ENCODE data around the gene RIPOR2. TPM values are rescaled to one million over a fixed set of nuclear protein-coding genes. Genes with fewer than 3 reads are reported as not detected.
A peak's percentile ranks its signal among the peaks of the same experiment; 100 is the strongest.

The RIPOR2 gene
- total and polyA plus RNA-seq, 2 of the 13 experiments (the other 11 are each of a cell fraction or from before 2014, with no cell fraction given) = 0.02 to 0.05 TPM

DNA sequence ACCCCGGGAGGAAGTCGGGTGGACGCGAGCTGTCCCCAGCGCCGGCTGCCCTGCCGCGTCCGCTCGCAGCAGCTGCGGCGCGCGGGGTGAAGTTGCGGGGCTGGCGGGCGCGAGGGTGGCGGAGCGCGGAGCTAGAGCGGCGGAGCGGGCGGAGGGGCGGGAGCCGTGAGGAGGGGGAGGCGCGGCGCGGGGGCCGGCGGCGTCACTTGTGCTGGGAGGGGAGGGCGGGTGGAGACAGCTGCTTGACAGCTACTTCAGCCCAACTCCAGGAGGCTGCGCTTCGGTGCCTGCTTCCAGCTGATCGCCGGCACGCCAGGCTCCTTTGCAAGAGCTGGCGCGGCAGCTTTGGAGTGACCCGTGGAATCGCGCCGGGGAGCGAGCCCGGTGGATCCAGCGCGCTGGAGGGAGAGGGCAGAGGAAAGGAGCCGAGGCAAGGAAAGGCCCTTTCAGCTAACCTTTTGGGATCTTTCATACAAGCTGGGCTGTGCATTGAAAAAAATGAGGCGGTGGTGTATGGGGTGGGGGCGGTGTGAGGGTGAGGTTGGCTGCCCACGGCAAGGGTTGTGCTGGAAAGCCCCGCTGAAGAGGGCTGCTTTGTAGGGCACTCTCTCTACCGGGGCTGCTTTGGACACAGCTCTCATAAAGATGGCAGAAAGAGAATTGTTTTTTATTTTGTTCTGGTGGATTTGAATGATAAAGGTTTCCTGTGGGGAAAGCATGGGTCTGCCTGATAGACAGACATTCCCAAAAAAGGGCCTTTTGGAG is 24.6 kb downstream of the RIPOR2 start:
- ChIA-PET POLR2A (no interaction called here), CTCF (ENCODE audit: low intra/inter-chr PET ratio, low total read pairs) (no interaction called here)
- WGBS (ENCODE audit: low lambda C conversion rate) = 10% methylated on average over 29 of the region's 56 CpGs
- BruUV-seq (replicated peaks) = no TSS peak
- Histone ChIP-seq H3K9me3 (ENCODE audit: low read length) (no peaks in the 10 kb centered on the region), H3K36me3 (replicated peaks in 1 of 2; ENCODE audit: control insufficient read depth in 1 of 2, insufficient read depth in 2 of 2, low read length in 2 of 2) (no peaks in the 10 kb centered on the region), H4K20me1 (ENCODE audit: insufficient read depth, low read length) (no peaks in the 10 kb centered on the region), H3K9ac (ENCODE audit: insufficient read depth, low read depth, low read length) (no peak overlapping the region), H3K4me3 (replicated peaks in 1 of 3; ENCODE audit: insufficient read depth in 1 of 3, low read depth in 2 of 3, low read length in 3 of 3) (peak overlapping the region; percentile 18 to 51 (median 29); a peak in 4 of 6 replicates), H3K27me3 (ENCODE audit: control insufficient read depth in 1 of 2, insufficient read depth in 2 of 2, low read length in 2 of 2) (peaks cover 13 to 82% of the 10 kb centered on the region in 2 experiments), H3K27ac (ENCODE audit: extremely low read length, insufficient read depth, low read length) (no peak overlapping the region), H3K4me2 (ENCODE audit: low read depth, low read length) (peak overlapping the region; percentile 57), H3K4me1 (ENCODE audit: insufficient read depth, low read length) (peaks cover 9% of the 10 kb centered on the region), H2AFZ (ENCODE audit: low read length) (no peak overlapping the region), H3K79me2 (ENCODE audit: insufficient read depth, low read length) (no peaks in the 10 kb centered on the region)
- ATAC-seq (peak; percentile 79), DNase-seq (ENCODE audit: low spot score) (no peak), FAIRE-seq (no peak)
- TF ChIP-seq HNRNPLL (IDR thresholded peaks at IDR 0.05; ENCODE audit: low read depth, low read length, poor library complexity, severe bottlenecking) = peak; percentile 49
- TF ChIP-seq, protein P1, sequence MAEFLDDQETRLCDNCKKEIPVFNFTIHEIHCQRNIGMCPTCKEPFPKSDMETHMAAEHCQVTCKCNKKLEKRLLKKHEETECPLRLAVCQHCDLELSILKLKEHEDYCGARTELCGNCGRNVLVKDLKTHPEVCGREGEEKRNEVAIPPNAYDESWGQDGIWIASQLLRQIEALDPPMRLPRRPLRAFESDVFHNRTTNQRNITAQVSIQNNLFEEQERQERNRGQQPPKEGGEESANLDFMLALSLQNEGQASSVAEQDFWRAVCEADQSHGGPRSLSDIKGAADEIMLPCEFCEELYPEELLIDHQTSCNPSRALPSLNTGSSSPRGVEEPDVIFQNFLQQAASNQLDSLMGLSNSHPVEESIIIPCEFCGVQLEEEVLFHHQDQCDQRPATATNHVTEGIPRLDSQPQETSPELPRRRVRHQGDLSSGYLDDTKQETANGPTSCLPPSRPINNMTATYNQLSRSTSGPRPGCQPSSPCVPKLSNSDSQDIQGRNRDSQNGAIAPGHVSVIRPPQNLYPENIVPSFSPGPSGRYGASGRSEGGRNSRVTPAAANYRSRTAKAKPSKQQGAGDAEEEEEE (CRISPR knock-in tag; IDR thresholded peaks at IDR 0.05; ENCODE audit: borderline replicate concordance) = no peak
- TF ChIP-seq TARDBP (CRISPR knock-in tag; IDR thresholded peaks at IDR 0.05) = no peak
- TF ChIP-seq, protein P2, sequence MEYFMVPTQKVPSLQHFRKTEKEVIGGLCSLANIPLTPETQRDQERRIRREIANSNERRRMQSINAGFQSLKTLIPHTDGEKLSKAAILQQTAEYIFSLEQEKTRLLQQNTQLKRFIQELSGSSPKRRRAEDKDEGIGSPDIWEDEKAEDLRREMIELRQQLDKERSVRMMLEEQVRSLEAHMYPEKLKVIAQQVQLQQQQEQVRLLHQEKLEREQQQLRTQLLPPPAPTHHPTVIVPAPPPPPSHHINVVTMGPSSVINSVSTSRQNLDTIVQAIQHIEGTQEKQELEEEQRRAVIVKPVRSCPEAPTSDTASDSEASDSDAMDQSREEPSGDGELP (IDR thresholded peaks at IDR 0.05; ENCODE audit: borderline replicate concordance, low read depth) = peak; percentile 53; the same call in 1 of the 2 replicates
- TF ChIP-seq, protein P3, sequence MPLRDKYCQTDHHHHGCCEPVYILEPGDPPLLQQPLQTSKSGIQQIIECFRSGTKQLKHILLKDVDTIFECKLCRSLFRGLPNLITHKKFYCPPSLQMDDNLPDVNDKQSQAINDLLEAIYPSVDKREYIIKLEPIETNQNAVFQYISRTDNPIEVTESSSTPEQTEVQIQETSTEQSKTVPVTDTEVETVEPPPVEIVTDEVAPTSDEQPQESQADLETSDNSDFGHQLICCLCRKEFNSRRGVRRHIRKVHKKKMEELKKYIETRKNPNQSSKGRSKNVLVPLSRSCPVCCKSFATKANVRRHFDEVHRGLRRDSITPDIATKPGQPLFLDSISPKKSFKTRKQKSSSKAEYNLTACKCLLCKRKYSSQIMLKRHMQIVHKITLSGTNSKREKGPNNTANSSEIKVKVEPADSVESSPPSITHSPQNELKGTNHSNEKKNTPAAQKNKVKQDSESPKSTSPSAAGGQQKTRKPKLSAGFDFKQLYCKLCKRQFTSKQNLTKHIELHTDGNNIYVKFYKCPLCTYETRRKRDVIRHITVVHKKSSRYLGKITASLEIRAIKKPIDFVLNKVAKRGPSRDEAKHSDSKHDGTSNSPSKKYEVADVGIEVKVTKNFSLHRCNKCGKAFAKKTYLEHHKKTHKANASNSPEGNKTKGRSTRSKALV (CRISPR knock-in tag; IDR thresholded peaks at IDR 0.05) = peak; percentile 13; the same call in 1 of the 2 replicates
- no peak for TF ChIP-seq KDM1A (CRISPR knock-in tag; IDR thresholded peaks at IDR 0.05)
- intact Hi-C loops (cut with micrococcal nuclease; ENCODE audit: unreplicated experiment) = no loop called here
- in situ Hi-C loops (cut with HindIII; ENCODE audit: extremely low pct_ligation_motif_present, low pct_unique_long_range_greater_than_20kb) = no loop called here
